Measurements from ENCODE around the gene CAMK1G.

Gene CAMK1G

DNA sequence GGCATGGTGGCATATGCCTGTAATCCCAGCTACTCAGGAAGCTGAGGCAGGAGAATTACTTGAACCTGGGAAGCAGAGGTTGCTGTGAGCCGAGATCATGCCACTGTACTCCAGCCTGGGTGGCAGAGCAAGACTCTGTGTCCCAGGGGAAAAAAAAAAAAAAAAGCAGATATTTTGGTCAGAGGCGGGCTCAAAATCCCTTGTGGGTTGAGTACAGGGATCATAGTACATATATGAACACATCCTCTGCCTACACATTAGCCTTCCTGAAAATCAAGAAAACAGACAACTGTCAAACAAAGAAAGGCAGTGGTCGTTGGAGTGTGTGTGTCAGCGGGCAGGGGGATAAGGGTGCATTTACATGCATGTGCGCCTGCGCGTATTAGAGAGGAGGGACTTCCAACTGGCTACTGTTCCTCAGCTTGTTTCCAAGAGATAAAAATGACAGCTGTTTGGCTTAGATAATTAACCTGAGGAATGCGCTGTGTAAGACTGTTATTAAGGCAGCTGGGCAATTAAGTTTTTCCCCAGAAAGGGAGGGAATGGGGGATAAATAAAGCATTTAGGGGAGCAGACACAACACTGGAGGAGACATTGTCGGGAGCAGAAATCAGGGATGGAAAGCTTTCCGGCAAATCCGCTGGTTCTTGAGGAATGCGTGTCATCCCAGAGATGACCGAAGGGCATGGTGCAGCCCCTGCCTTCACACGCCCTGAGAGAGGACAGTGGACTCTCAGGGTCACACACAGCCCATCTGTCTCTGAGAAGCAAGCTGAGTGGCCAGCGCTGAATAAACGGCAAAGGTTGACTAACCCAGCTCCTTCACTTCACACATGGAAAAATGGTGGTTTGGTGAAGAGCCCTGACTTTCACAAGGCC is 62.3 kb downstream of the CAMK1G start:
- no peak for DNase-seq

- DNase-seq = no peak
Measured at GRCh38 chr1:209646558-209646957, 63.0 kb downstream of the CAMK1G start.

DNA sequence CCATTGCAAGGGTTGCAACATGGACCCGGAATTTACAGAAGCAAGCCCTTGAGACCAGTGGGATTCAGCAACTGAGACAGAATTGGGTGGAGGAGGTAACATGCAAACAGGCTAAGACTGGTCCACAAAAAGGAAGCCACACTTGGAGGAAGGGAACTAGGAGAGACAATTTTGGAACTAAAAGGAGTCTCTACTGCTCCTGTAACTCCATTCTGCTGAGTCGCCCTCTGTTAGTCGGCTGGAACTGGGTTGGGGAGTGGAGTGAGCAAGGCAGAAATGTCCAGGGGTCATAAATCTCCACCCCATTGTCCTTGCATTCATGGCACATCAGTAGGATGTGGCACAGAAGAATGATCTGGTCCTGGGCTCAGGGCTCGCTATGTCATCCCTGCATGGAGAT is 63.6 kb downstream of the CAMK1G start:
- DNase-seq = no peak

- no peak for DNase-seq
Measured at GRCh38 chr1:209648346-209648745, 64.8 kb downstream of the CAMK1G start.

DNA sequence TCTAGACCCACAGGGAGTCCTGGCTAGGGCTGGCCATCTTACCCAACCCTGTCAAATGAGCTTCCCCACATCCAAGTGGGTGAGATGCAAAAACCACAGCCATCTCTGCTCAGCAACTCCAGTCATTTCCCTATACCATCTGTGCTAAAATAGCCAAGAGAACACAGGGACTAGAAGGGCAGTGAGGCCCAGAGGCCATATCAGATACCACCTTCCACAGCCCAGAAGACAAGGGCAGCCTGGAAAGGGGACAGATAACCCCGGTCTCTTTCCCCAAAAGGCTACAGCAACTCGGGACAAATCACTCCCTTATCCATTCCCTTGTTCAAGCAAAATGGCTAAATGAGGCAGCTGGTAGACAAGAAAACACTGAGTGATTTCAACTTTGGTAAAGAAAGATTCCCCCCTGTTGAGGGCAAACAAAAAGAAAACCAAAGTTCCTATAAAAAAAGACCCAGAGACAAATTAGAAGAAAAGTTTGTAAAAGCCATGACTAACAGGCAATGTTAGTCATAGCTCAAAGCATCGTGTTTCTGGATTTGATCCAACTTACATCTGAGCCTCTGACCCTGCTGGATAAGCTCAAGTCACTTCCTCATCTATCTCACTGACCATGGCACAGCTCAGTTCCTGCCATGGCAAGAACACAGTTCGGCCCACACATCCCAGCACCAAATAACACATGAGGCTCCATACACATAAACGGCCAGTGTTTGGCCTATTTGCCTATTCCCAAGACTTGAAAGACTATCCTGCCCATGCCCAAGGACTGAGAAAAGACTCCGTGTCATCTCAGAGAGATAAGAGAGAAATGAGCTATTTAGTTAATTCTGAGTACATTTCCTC is 65.6 kb downstream of the CAMK1G start:
- no peak for DNase-seq

DNA sequence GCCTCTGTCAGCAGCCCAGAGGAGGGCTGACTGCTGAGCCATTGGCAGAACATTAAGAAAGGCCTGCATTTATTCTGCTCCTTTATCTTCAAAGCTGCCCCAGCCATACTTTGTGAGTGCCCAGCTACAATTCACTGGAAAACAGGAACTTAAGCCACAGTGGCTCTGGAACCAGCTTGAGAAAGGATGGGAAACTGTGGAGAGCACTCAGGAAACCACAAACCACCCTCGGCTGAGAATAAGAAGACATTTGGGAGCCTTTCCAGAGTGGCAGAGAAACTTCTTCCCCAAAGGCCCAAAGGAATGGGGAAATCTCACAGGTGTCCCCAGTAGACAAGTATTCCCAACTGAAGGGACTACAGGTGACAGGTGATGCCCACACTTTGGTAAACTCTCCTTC is 66.9 kb downstream of the CAMK1G start:
- no peak for DNase-seq

DNA sequence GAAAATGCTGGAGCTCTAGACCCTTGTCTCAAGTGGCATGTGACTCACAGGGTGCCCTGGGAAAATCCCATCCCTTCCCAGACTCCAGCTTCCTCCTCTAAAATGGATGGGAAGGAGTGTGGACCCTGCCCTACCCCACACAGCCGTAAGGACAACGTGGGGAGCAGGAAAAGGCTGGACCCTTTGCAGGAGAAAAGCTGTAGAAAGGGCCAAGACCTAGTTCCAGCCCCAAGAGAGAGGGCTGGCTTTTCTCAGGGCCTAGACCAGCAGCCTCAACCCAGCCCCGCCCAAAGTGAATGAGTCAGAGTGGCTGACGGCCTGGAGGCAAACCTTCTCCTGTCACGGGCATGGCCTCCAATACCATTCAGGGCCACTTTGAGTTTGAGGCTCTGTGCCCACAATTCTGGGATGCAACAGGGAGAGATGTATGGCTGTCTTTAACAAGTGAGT is 67.6 kb downstream of the CAMK1G start:
- no peak for DNase-seq

DNA sequence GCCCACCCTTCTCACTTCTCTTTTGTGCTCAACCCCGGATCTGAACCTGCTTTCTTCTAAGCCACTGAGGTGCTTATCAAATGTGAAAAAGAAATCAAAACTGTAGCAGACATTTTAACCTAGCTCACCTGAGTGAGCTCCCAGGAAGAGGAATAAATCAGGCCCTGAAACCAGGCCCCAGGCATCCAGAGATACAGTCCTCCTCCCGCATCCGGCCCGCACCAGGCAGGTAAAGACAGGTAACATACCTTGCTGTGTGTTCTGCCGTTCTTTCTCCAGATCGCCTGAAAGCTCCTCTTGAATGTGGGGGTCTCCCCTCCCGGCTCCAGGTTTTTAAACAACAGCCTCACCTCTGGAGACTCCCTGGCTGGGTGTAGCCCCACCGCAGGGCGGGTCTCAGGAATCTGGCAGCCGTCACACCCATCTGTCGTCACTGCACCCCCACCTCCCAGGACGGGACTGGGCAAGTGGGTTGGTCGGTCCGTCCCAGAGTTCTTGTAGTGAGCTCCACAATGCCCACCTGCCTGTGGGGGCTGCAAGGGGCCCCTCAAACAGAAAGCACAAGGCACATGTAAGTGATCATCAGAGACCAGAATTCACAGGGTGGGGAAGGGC is 68.7 kb downstream of the CAMK1G start, which contains the start of gene LAMB3:
LAMB3 (minus strand) TSS at position 305 of the 615 bp plus-strand sequence. CDS start 1,481 bp downstream, outside the sequence.
- DNase-seq = no peak

- no peak for DNase-seq
Measured at GRCh38 chr1:209652873-209653401, 69.4 kb downstream of the CAMK1G start.

- no peak for DNase-seq
Measured at GRCh38 chr1:209653915-209654351, 70.4 kb downstream of the CAMK1G start.

- no peak for DNase-seq
Measured at GRCh38 chr1:209655411-209656231, 72.1 kb downstream of the CAMK1G start.

GRCh38 chr1:209657140-209657879 is 73.8 kb downstream of the CAMK1G start:
- DNase-seq = no peak

DNA sequence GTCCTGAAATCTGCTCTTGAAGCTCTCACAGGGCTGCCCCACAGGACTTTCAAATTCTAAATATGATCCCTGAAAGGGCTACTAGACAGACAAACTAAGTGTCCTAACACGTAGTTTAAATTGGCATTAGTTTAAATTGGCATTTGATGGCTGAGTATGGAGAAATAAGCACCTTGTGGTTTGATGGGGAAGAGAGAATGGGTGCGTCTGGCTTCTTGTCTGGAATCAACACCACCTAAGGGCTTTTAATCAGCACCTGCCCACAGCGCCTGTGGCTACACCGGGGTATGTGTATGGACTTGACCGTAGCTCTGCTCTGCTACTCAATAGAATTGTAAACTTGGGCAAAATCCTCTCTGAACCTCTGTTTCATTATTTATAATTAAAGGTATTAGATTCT is 74.4 kb downstream of the CAMK1G start:
- DNase-seq = no peak

GRCh38 chr1:209659909-209660308 is 76.4 kb downstream of the CAMK1G start:
- DNase-seq = no peak

- no peak for DNase-seq
Measured at GRCh38 chr1:209661071-209661470, 77.6 kb downstream of the CAMK1G start.

GRCh38 chr1:209662879-209663327 is 79.4 kb downstream of the CAMK1G start:
- no peak for DNase-seq

All from stimulated activated naive CD4-positive, alpha-beta T cell (primary cell).